HG03521 (cell line): ENCODE measurements around the gene TMC3.
A peak's percentile ranks its signal among the peaks of the same experiment; 100 is the strongest.

Experiments used
- ATAC-seq: cut with Tn5 transposase; IDR thresholded peaks from one replicate; pipeline ENCODE4 v1.9.1; 2021; ENCODE audit warnings: mild to moderate bottlenecking, moderate library complexity; ENCODE audit not compliant: unreplicated experiment

TMC3 gene

GRCh38 chr15:81323944-81324881, 49.8 kb downstream of the TMC3 start, which contains the start of gene STARD5:
STARD5 (minus strand) TSS chr15:81324141; CDS start chr15:81324099, 42 bp downstream.
- ATAC-seq: peak; percentile 100

GRCh38 chr15:81323559-81323943, 50.5 kb downstream of the TMC3 start:
- ATAC-seq: no peak

GRCh38 chr15:81322676-81323253, 51.2 kb downstream of the TMC3 start:
- no peak for ATAC-seq

GRCh38 chr15:81321667-81322066, 52.3 kb downstream of the TMC3 start:
- ATAC-seq: no peak

GRCh38 chr15:81317642-81318017, 56.4 kb downstream of the TMC3 start:
- ATAC-seq: no peak

- ATAC-seq: no peak
These were observed 57.7 kb downstream of the TMC3 start for GRCh38 chr15:81316267-81316666.

GRCh38 chr15:81315452-81316175, 58.4 kb downstream of the TMC3 start:
- no peak for ATAC-seq

- ATAC-seq: no peak
These were observed 59.6 kb downstream of the TMC3 start for GRCh38 chr15:81314378-81314777.

- no peak for ATAC-seq
These were observed 60.3 kb downstream of the TMC3 start for GRCh38 chr15:81313686-81314085.

- no peak for ATAC-seq
These were observed 61.0 kb downstream of the TMC3 start for GRCh38 chr15:81312790-81313543.

- no peak for ATAC-seq
These were observed 62.1 kb downstream of the TMC3 start for GRCh38 chr15:81311752-81312464.

GRCh38 chr15:81310480-81310879, 63.5 kb downstream of the TMC3 start:
- ATAC-seq: no peak

GRCh38 chr15:81309647-81310450, 64.2 kb downstream of the TMC3 start:
- no peak for ATAC-seq

- no peak for ATAC-seq
These were observed 65.8 kb downstream of the TMC3 start for GRCh38 chr15:81308260-81308659.

GRCh38 chr15:81304226-81304625, 69.8 kb downstream of the TMC3 start:
- no peak for ATAC-seq

GRCh38 chr15:81303244-81304225, 70.5 kb downstream of the TMC3 start:
- no peak for ATAC-seq

- ATAC-seq: peak; percentile 18
These were observed 71.3 kb downstream of the TMC3 start for GRCh38 chr15:81302701-81303109.

- ATAC-seq: peak; percentile 78
These were observed 72.1 kb downstream of the TMC3 start for GRCh38 chr15:81301815-81302399.
